Natural killer cell (primary cell): ENCODE results near the gene SYNPO. TPM values are rescaled to one million over a fixed set of nuclear protein-coding genes. Genes with fewer than 3 reads are reported as not detected.
A peak's percentile ranks its signal among the peaks of the same experiment; 100 is the strongest.

Experiments used
- ATAC-seq, 3 donors: fragments of 150-1000 bp in 2 of 3; fragments of 200-7000 bp in 1 of 3; cut with Tn5 transposase; 1 replicate in 1 of 3; 2 replicates in 2 of 3; pipeline ENCODE4 v1.10.0; 2021; ENCODE audit warnings: mild to moderate bottlenecking in 2 of 3, moderate library complexity in 2 of 3
- DNase-seq, 2 donors: peaks; one replicate each; pipeline versions ENCODE4 v3.0.0 to v3.0.0-alpha.2; 2013 to 2021; ENCODE audit warnings: mixed read lengths in 1 of 2
- H3K27ac ChIP-seq: one replicate; pipeline ENCODE4 v1.5.1; 2013; ENCODE audit warnings: mild to moderate bottlenecking, low read length
- H3K27me3 ChIP-seq: one replicate; pipeline ENCODE4 v1.6.1; 2013; ENCODE audit warnings: low read length; ENCODE audit not compliant: control insufficient read depth, insufficient read depth
- H3K36me3 ChIP-seq: one replicate; pipeline ENCODE4 v1.6.1; 2013; ENCODE audit warnings: low read length; ENCODE audit not compliant: control insufficient read depth, insufficient read depth
- H3K4me1 ChIP-seq: one replicate; pipeline ENCODE4 v1.6.1; 2013; ENCODE audit warnings: low read length; ENCODE audit not compliant: control insufficient read depth, insufficient read depth
- H3K4me3 ChIP-seq: one replicate; pipeline ENCODE4 v1.5.1; 2013; ENCODE audit warnings: low read length
- H3K9me3 ChIP-seq: one replicate; pipeline ENCODE4 v1.6.1; 2013; ENCODE audit warnings: low read length; ENCODE audit not compliant: control insufficient read depth, insufficient read depth
- H3K27ac Mint-ChIP-seq, 2 donors: one replicate each; pipeline ENCODE4 v1.8.0; 2022; ENCODE audit warnings: mild to moderate bottlenecking in 2 of 2, mixed read lengths in 2 of 2, moderate library complexity in 1 of 2
- H3K27me3 Mint-ChIP-seq, 2 donors: one replicate each; pipeline ENCODE4 v1.8.0; 2022; ENCODE audit warnings: low read depth in 2 of 2, mixed read lengths in 2 of 2
- H3K36me3 Mint-ChIP-seq: one replicate; pipeline ENCODE4 v1.8.0; 2022; ENCODE audit warnings: mixed read lengths
- H3K4me1 Mint-ChIP-seq, 2 donors: one replicate each; pipeline ENCODE4 v1.8.0; 2022; ENCODE audit warnings: mixed read lengths in 2 of 2
- H3K4me3 Mint-ChIP-seq: one replicate; pipeline ENCODE4 v1.8.0; 2022; ENCODE audit warnings: mild to moderate bottlenecking, moderate library complexity, mixed read lengths
- H3K9me3 Mint-ChIP-seq, 2 donors: one replicate each; pipeline ENCODE4 v1.8.0; 2022; ENCODE audit warnings: mixed read lengths in 2 of 2
- CTCF ChIP-seq: fragments of 200-600 bp; IDR thresholded peaks from one replicate; pipeline ENCODE4 v1.8.0; 2022; ENCODE audit warnings: antibody characterized with exemption
- WGBS: methylation state at CpG from one replicate; pipeline ENCODE4 v1.1.7; 2013; ENCODE audit warnings: missing lambda C conversion rate; ENCODE audit not compliant: insufficient coverage; 5-methylcytosine and 5-hydroxymethylcytosine counted together
- intact Hi-C: fragments of 100-400 bp; cut with micrococcal nuclease; formaldehyde crosslinking; loops from one replicate; pipeline ENCODE4 v1.14.2; 2022
- total RNA-seq, 4 donors: library from RNA; stranded (reverse); fragments of 120-200 nt in 1 of 4; gene quantifications; one replicate each; pipeline versions ENCODE4 v1.2.3 to v1.2.4, GENCODE V29; 2013 to 2022

SYNPO gene
- total RNA-seq, 3 donors from 2014 or later (not counting 1 experiment from before 2014, with no cell fraction given): 0.16 to 0.48 TPM; not detected in 1

GRCh38 chr5:150674341-150674821 is 33.9 kb downstream of the SYNPO start:
- Histone ChIP-seq H3K36me3 (no peaks in the 10 kb centered on the region), H3K27me3 (peaks cover 12% of the 10 kb centered on the region), H3K9me3 (no peaks in the 10 kb centered on the region), H3K27ac (no peak overlapping the region), H3K4me1 (peaks cover 18% of the 10 kb centered on the region), H3K4me3 (no peak overlapping the region)
- no peaks in the 10 kb centered on the region for H3K9me3 Mint-ChIP-seq
- H3K4me1 Mint-ChIP-seq: no peaks in the 10 kb centered on the region
- TF ChIP-seq CTCF: no peak
- intact Hi-C loops: no loop called here
- DNase-seq (no peak), ATAC-seq (no peak)
- no peak overlapping the region for H3K27ac Mint-ChIP-seq
- H3K27me3 Mint-ChIP-seq: peaks cover 8 to 16% of the 10 kb centered on the region in 2 donors
- 96% methylated on average over 4 of the region's 4 CpGs for WGBS
- no peak overlapping the region for H3K4me3 Mint-ChIP-seq
- H3K36me3 Mint-ChIP-seq: no peaks in the 10 kb centered on the region

- Histone ChIP-seq H3K27ac (no peak overlapping the region), H3K27me3 (peaks cover 12% of the 10 kb centered on the region), H3K36me3 (no peaks in the 10 kb centered on the region), H3K9me3 (no peaks in the 10 kb centered on the region), H3K4me1 (peaks cover 18% of the 10 kb centered on the region), H3K4me3 (no peak overlapping the region)
- WGBS: 92% methylated on average over 6 of the region's 6 CpGs
- intact Hi-C loops: no loop called here
- TF ChIP-seq CTCF: no peak
- H3K36me3 Mint-ChIP-seq: no peaks in the 10 kb centered on the region
- ATAC-seq (no peak), DNase-seq (no peak)
- no peak overlapping the region for H3K4me3 Mint-ChIP-seq
- H3K27me3 Mint-ChIP-seq: peaks cover 5 to 12% of the 10 kb centered on the region in 2 donors
- no peaks in the 10 kb centered on the region for H3K9me3 Mint-ChIP-seq
- no peaks in the 10 kb centered on the region for H3K4me1 Mint-ChIP-seq
- no peak overlapping the region for H3K27ac Mint-ChIP-seq
Observed at GRCh38 chr5:150675069-150675468, 34.6 kb downstream of the SYNPO start.

GRCh38 chr5:150676578-150676977 is 36.1 kb downstream of the SYNPO start:
- no peak overlapping the region for H3K4me3 ChIP-seq
- 94% methylated on average over 9 of the region's 9 CpGs for WGBS
- peaks cover 3% of the 10 kb centered on the region for H3K27me3 ChIP-seq
- intact Hi-C loops: no loop called here
- no peak for DNase-seq
- H3K27ac ChIP-seq: no peak overlapping the region
- ATAC-seq: no peak
- no peaks in the 10 kb centered on the region for H3K36me3 ChIP-seq
- no peaks in the 10 kb centered on the region for H3K27me3 Mint-ChIP-seq
- no peaks in the 10 kb centered on the region for H3K36me3 Mint-ChIP-seq
- TF ChIP-seq CTCF: no peak
- H3K27ac Mint-ChIP-seq: no peak overlapping the region
- peaks cover 14% of the 10 kb centered on the region for H3K4me1 ChIP-seq
- H3K4me1 Mint-ChIP-seq: no peaks in the 10 kb centered on the region
- H3K9me3 Mint-ChIP-seq: no peaks in the 10 kb centered on the region
- no peaks in the 10 kb centered on the region for H3K9me3 ChIP-seq
- H3K4me3 Mint-ChIP-seq: no peak overlapping the region

- Histone ChIP-seq H3K27ac (no peak overlapping the region), H3K4me1 (no peaks in the 10 kb centered on the region), H3K9me3 (no peaks in the 10 kb centered on the region), H3K4me3 (no peak overlapping the region), H3K36me3 (peaks cover 42% of the 10 kb centered on the region), H3K27me3 (no peaks in the 10 kb centered on the region)
- no peaks in the 10 kb centered on the region for H3K4me1 Mint-ChIP-seq
- no peaks in the 10 kb centered on the region for H3K27me3 Mint-ChIP-seq
- no peak overlapping the region for H3K4me3 Mint-ChIP-seq
- WGBS: 100% methylated on average over 1 of the region's 1 CpG
- no peak for TF ChIP-seq CTCF
- no peak for DNase-seq
- no peak for ATAC-seq
- peaks cover 27% of the 10 kb centered on the region for H3K36me3 Mint-ChIP-seq
- intact Hi-C loops: no loop called here
- H3K9me3 Mint-ChIP-seq: no peaks in the 10 kb centered on the region
- peak overlapping the region in 1 of 2 donors; percentile 9 for H3K27ac Mint-ChIP-seq
Observed at GRCh38 chr5:150689120-150689519, 48.7 kb downstream of the SYNPO start.
